ENCODE data around the gene ACAD10.

Gene ACAD10

DNA sequence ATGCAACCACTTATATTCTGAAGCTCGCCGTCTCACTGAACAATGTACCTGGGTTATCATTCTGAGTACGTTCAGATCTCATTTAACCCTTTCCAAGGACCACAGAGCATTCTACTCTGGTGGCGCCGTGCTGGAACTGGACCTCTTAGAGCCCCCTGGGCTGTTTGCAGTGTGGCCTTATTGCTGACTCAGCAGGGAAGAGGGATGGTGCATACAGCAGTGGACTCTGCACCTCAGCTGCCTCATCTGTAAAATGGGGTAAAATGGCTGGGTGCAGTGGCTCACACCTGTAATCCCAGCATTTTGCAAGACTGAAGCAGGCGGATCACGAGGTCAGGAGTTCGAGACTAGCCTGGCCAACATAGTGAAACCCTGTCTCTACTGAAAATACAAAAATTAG, 83.7 kb downstream of the ACAD10 start:
- H3K4me1 ChIP-seq: peaks cover 38% of the 10 kb centered on the region

GRCh38 chr12:111773801-111774551, 88.1 kb downstream of the ACAD10 start:
- TF ChIP-seq Cebpa-rat (IDR thresholded peaks at IDR 0.05): no peak
- Histone ChIP-seq H3K4me2 (peak overlapping the region; percentile 27), H3K36me3 (no peaks in the 10 kb centered on the region), H4K20me1 (no peaks in the 10 kb centered on the region), H3K4me3 (no peak overlapping the region), H3K27ac (no peak overlapping the region), H3K27me3 (no peaks in the 10 kb centered on the region), H3K9ac (no peak overlapping the region), H3K4me1 (peaks cover 23% of the 10 kb centered on the region), H3K9me3 (no peaks in the 10 kb centered on the region)

More for the DNA sequence above, 83.7 kb downstream of the ACAD10 start:
- Histone ChIP-seq H3K36me3 (no peaks in the 10 kb centered on the region), H3K9me3 (no peaks in the 10 kb centered on the region), H3K27ac (no peak overlapping the region), H3K9ac (no peak overlapping the region), H3K4me2 (no peak overlapping the region), H3K27me3 (peaks cover 16% of the 10 kb centered on the region), H3K4me3 (no peak overlapping the region), H4K20me1 (no peaks in the 10 kb centered on the region)
- TF ChIP-seq Cebpa-rat (IDR thresholded peaks at IDR 0.05): no peak

DNA sequence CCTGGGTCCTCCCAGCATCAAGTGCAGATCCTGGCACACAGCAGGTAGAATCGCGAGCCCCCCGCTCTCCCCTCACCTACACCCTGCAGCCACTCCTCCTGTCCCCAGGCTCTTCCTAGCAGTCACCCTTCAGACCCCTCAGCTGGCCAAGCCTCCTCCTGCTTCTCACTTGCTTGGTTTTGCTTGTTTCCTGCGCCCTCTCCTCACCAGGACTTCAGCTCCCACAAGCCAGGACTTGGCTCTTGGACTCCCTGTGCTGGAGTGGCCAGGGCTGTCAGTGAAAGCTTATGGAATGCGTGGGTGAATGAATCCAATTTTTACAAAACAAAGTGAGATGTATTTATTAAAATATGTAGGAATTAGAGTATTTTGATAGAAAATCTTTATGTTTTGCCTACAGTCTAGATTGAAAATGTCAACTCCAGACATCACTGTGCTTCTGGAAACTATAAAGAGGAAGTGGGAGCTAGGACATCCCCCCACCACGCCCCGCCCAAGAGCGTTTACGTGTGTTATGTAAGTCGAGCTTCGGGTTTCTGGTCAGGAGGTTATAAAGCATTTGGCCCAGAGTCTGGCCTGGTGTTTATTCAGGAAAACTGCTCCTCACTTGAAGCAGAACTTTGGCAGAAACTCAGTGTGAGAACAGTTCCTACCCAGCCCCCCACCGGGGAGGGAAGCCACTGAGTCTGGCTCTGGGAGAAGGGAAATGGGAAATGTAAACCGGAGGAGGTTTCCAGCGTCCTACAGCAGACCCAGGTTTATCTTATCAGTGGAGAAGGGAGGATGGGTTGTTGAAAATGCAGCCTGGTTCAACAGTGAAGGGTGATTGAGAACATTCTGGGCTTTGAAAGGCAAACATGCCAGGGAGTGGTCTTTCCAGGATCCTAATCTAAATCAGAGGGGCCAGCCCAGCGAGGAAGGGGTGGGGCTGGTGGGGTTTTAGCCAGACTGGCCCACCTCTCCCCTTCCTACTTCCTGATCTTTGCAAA, 89.6 kb downstream of the ACAD10 start:
- Histone ChIP-seq H3K36me3 (no peaks in the 10 kb centered on the region), H4K20me1 (no peaks in the 10 kb centered on the region), H3K4me1 (peaks cover 28% of the 10 kb centered on the region), H3K27me3 (no peaks in the 10 kb centered on the region), H3K4me3 (no peak overlapping the region), H3K9ac (0 out of 2 replicates have a peak overlapping the region, but pooled peaks have one; percentile 6), H3K4me2 (peak overlapping the region; percentile 40), H3K9me3 (no peaks in the 10 kb centered on the region), H3K27ac (no peak overlapping the region)
- TF ChIP-seq Cebpa-rat (IDR thresholded peaks at IDR 0.05): no peak

GRCh38 chr12:111776836-111777344, 91.0 kb downstream of the ACAD10 start:
- Histone ChIP-seq H3K9me3 (0 out of 2 replicates have a peak, but pooled peaks cover 9% of the 10 kb centered on the region), H3K4me3 (no peak overlapping the region), H3K27me3 (no peaks in the 10 kb centered on the region), H3K36me3 (peaks cover 4% of the 10 kb centered on the region; the same call in 1 of the 2 replicates), H3K27ac (no peak overlapping the region), H3K4me1 (peaks cover 28% of the 10 kb centered on the region), H3K4me2 (no peak overlapping the region), H3K9ac (no peak overlapping the region), H4K20me1 (no peaks in the 10 kb centered on the region)
- TF ChIP-seq Cebpa-rat (IDR thresholded peaks at IDR 0.05): no peak

GRCh38 chr12:111777345-111778045, 91.6 kb downstream of the ACAD10 start:
- H3K4me1 ChIP-seq: peaks cover 28% of the 10 kb centered on the region
- H3K9ac ChIP-seq: no peak overlapping the region
- no peak overlapping the region for H3K27ac ChIP-seq
- 0 out of 2 replicates have a peak, but pooled peaks cover 9% of the 10 kb centered on the region for H3K9me3 ChIP-seq
- peaks cover 4% of the 10 kb centered on the region; the same call in 1 of the 2 replicates for H3K36me3 ChIP-seq
- H4K20me1 ChIP-seq: no peaks in the 10 kb centered on the region
- H3K4me3 ChIP-seq: no peak overlapping the region
- TF ChIP-seq Cebpa-rat (IDR thresholded peaks at IDR 0.05): no peak
- H3K27me3 ChIP-seq: no peaks in the 10 kb centered on the region
- no peak overlapping the region for H3K4me2 ChIP-seq

DNA sequence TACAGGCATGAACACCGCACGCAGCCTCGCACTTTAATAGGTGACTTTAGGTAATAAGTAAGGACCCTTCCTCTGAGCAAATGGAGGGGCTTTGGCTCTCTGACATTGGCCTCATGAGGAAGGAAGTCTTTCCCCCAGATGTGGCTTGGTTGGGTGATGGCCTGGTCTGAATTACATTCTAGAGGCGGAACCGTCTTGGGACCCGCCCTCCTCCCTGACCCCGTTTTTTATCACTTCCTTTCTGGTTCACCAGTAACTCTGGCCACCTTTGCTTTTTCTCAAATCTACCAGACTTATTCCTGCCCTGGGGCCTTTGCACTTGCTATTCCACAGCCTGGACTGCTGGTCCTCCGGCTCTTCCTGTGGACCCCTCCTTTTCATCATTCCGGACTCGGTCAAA, 94.3 kb downstream of the ACAD10 start:
- peaks cover 15% of the 10 kb centered on the region for H3K4me1 ChIP-seq

DNA sequence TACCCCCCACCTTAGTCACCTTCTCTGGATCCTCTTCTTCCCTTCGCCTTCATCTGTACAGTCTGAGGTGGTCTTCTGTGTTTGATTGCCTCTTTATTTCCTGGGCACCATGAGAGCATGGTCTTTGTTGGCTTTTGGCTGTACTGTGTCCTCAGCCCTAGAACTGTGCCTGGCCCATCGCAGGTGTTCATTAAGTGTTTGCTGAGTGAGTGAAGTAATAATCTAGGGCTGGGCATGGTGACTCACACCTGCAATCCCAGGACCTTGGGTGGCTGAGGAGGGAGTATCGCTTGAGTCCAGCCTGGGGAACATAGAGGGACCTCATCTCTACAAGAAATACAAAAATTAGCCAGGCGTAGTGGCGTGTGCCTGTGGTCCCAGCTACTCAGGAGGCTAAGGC, 94.8 kb downstream of the ACAD10 start:
- Histone ChIP-seq H3K36me3 (peaks cover 10% of the 10 kb centered on the region; the same call in 1 of the 2 replicates), H3K27ac (no peak overlapping the region), H3K27me3 (no peaks in the 10 kb centered on the region), H3K4me3 (no peak overlapping the region), H4K20me1 (no peaks in the 10 kb centered on the region), H3K9me3 (0 out of 2 replicates have a peak, but pooled peaks cover 9% of the 10 kb centered on the region), H3K4me2 (no peak overlapping the region), H3K9ac (no peak overlapping the region), H3K4me1 (peaks cover 10% of the 10 kb centered on the region)
- TF ChIP-seq Cebpa-rat (IDR thresholded peaks at IDR 0.05): no peak

More for the DNA sequence above, 94.3 kb downstream of the ACAD10 start:
- no peak for TF ChIP-seq Cebpa-rat (IDR thresholded peaks at IDR 0.05)
- peaks cover 10% of the 10 kb centered on the region; the same call in 1 of the 2 replicates for H3K36me3 ChIP-seq
- H3K4me3 ChIP-seq: no peak overlapping the region
- no peak overlapping the region for H3K9ac ChIP-seq
- no peak overlapping the region for H3K4me2 ChIP-seq
- 0 out of 2 replicates have a peak, but pooled peaks cover 9% of the 10 kb centered on the region for H3K9me3 ChIP-seq
- H3K27me3 ChIP-seq: no peaks in the 10 kb centered on the region
- H4K20me1 ChIP-seq: no peaks in the 10 kb centered on the region
- no peak overlapping the region for H3K27ac ChIP-seq

DNA sequence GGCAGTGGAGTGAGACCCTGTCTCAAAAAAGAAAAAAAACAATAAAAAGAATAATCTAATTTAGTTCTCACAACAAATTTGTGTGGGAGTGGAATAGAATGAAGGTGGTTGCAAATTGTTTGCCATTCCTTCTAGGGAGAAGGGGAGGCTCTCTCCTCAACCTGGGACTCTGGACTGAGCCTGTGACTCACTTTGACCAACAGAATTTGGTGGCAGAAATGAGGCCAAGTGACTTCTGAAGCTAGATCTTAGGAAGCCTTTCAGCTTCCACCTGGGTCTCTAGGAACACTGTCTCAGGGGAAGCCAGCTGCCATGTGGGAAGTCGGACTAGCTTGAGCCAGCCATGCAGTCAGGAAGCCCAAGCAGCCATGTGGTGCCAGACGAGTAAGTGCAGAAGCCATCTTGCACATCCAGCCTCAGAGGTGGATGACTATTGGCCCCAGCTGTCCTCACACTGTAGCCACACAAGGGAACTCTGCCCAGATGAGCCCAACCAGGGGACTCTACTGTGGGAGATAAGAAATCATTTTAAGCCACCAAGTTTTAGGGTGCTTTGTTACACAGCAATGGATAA, 95.3 kb downstream of the ACAD10 start:
- H3K9ac ChIP-seq: no peak overlapping the region
- no peaks in the 10 kb centered on the region for H4K20me1 ChIP-seq
- 0 out of 2 replicates have a peak, but pooled peaks cover 9% of the 10 kb centered on the region for H3K9me3 ChIP-seq
- no peak for TF ChIP-seq Cebpa-rat (IDR thresholded peaks at IDR 0.05)
- H3K27ac ChIP-seq: no peak overlapping the region
- H3K36me3 ChIP-seq: peaks cover 10% of the 10 kb centered on the region; the same call in 1 of the 2 replicates
- H3K4me2 ChIP-seq: no peak overlapping the region
- peaks cover 5% of the 10 kb centered on the region; the same call in 1 of the 2 replicates for H3K4me1 ChIP-seq
- H3K27me3 ChIP-seq: no peaks in the 10 kb centered on the region
- no peak overlapping the region for H3K4me3 ChIP-seq
